ENCODE results near the gene REEP2.
A peak's percentile ranks its signal among the peaks of the same experiment; 100 is the strongest.

The REEP2 gene

GRCh38 chr5:138449501-138450239, 10.8 kb downstream of the REEP2 start:
- DNase-seq: peak; percentile 74 to 77

- no peak for DNase-seq
These were observed 12.1 kb downstream of the REEP2 start for GRCh38 chr5:138450971-138451370.

GRCh38 chr5:138452720-138453119, 13.9 kb downstream of the REEP2 start:
- DNase-seq: no peak

- DNase-seq: no peak
These were observed 14.7 kb downstream of the REEP2 start for GRCh38 chr5:138453590-138453989.

- no peak for DNase-seq
These were observed 15.3 kb downstream of the REEP2 start for GRCh38 chr5:138454121-138454520.

- no peak for DNase-seq
These were observed 16.5 kb downstream of the REEP2 start for GRCh38 chr5:138455232-138455930.

- no peak for DNase-seq
These were observed 18.8 kb downstream of the REEP2 start for GRCh38 chr5:138457531-138458275.

GRCh38 chr5:138458384-138458783, 19.5 kb downstream of the REEP2 start:
- no peak for DNase-seq

- no peak for DNase-seq
These were observed 20.0 kb downstream of the REEP2 start for GRCh38 chr5:138458856-138459255.

GRCh38 chr5:138459311-138459933, 20.6 kb downstream of the REEP2 start:
- peak; percentile 84 to 91 for DNase-seq

GRCh38 chr5:138460032-138460693, 21.3 kb downstream of the REEP2 start:
- DNase-seq: no peak

GRCh38 chr5:138461343-138462125, 22.7 kb downstream of the REEP2 start:
- DNase-seq: no peak

GRCh38 chr5:138463419-138464007, 24.7 kb downstream of the REEP2 start:
- DNase-seq: no peak

- DNase-seq: peak; percentile 84 to 88
These were observed 25.1 kb downstream of the REEP2 start for GRCh38 chr5:138464008-138464387.

GRCh38 chr5:138464388-138465260, 25.8 kb downstream of the REEP2 start:
- peak; percentile 92 to 95 for DNase-seq

- peak; percentile 95 to 96 for DNase-seq
These were observed 26.6 kb downstream of the REEP2 start, which contains the start of gene EGR1 for GRCh38 chr5:138465261-138466124. TSS of gene EGR1 (plus strand) at chr5:138465479. CDS start at chr5:138465762, 283 bp downstream.

- DNase-seq: peak; percentile 44 to 47
These were observed 27.5 kb downstream of the REEP2 start for GRCh38 chr5:138466125-138466899.

Data from activated CD4-positive, alpha-beta T cell treated with anti-CD3 and anti-CD28 coated beads, Interleukin-2, amount 50 U/mL, for 4 hours (primary cell).